ENCODE data around the gene FAM217A.

Gene FAM217A

GRCh38 chr6:4021133-4021853, 57.6 kb downstream of the FAM217A start:
- DNase-seq = peak; percentile 69 to 80

GRCh38 chr6:4020822-4021132, 58.2 kb downstream of the FAM217A start:
- no peak for DNase-seq

- DNase-seq = no peak
Observed at GRCh38 chr6:4018924-4019236, 60.1 kb downstream of the FAM217A start.

All from cerebellar nuclear complex (tissue), 1 donor.